ENCODE measurements around the gene GGN. TPM values are rescaled to one million over a fixed set of nuclear protein-coding genes. Genes with fewer than 3 reads are reported as not detected.
"Not testable (repeated sequence)": the region's sequence is repeated elsewhere in the genome, so short reads cannot be mapped to it uniquely, and the experiment has no call there.

GGN gene
- total RNA-seq, 1 donor from 2014 or later, result 1.1 TPM

GRCh38 chr19:38417146-38417543, 29.3 kb upstream of the GGN start:
- Mint-ChIP-seq H3K4me3 (peak overlapping the region; percentile 86), H3K9me3 (no peaks in the 10 kb centered on the region), H3K27me3 (peaks cover 33% of the 10 kb centered on the region), H3K4me1 (ENCODE audit: unreplicated experiment) (peaks cover 12% of the 10 kb centered on the region), H3K27ac (peak overlapping the region; percentile 81), H3K36me3 (no peaks in the 10 kb centered on the region)
- no peak for TF ChIP-seq CTCF (conservative IDR thresholded peaks at IDR 0.05)
- no peak for DNase-seq (ENCODE audit: extremely low spot score, unreplicated experiment)

GRCh38 chr19:38413416-38413815, 25.6 kb upstream of the GGN start:
- Mint-ChIP-seq H3K27me3 (peaks cover 18% of the 10 kb centered on the region), H3K36me3 (no peaks in the 10 kb centered on the region), H3K4me1 (ENCODE audit: unreplicated experiment) (peaks cover 12% of the 10 kb centered on the region), H3K27ac (no peak overlapping the region), H3K4me3 (no peak overlapping the region), H3K9me3 (no peaks in the 10 kb centered on the region)
- no peak for DNase-seq (ENCODE audit: extremely low spot score, unreplicated experiment)
- TF ChIP-seq CTCF (conservative IDR thresholded peaks at IDR 0.05), result no peak

- Mint-ChIP-seq H3K9me3 (no peaks in the 10 kb centered on the region), H3K36me3 (no peaks in the 10 kb centered on the region), H3K27ac (no peak overlapping the region), H3K4me3 (no peak overlapping the region), H3K27me3 (peaks cover 15% of the 10 kb centered on the region), H3K4me1 (ENCODE audit: unreplicated experiment) (peaks cover 11% of the 10 kb centered on the region)
- TF ChIP-seq CTCF (conservative IDR thresholded peaks at IDR 0.05), result no peak
- DNase-seq (ENCODE audit: extremely low spot score, unreplicated experiment), result no peak
These were observed 25.1 kb upstream of the GGN start for GRCh38 chr19:38412961-38413360.

GRCh38 chr19:38412491-38412890, 24.7 kb upstream of the GGN start:
- TF ChIP-seq CTCF (conservative IDR thresholded peaks at IDR 0.05), result no peak
- Mint-ChIP-seq H3K36me3 (no peaks in the 10 kb centered on the region), H3K4me3 (no peak overlapping the region), H3K4me1 (ENCODE audit: unreplicated experiment) (peaks cover 7% of the 10 kb centered on the region), H3K9me3 (no peaks in the 10 kb centered on the region), H3K27me3 (peaks cover 11% of the 10 kb centered on the region), H3K27ac (no peak overlapping the region)
- DNase-seq (ENCODE audit: extremely low spot score, unreplicated experiment), result no peak

GRCh38 chr19:38411898-38412297, 24.1 kb upstream of the GGN start:
- H3K9me3 Mint-ChIP-seq; H3K36me3 Mint-ChIP-seq; H3K27me3 Mint-ChIP-seq; H3K27ac Mint-ChIP-seq; DNase-seq (ENCODE audit: extremely low spot score, unreplicated experiment); H3K4me1 Mint-ChIP-seq (ENCODE audit: unreplicated experiment); H3K4me3 Mint-ChIP-seq: not testable (repeated sequence)

GRCh38 chr19:38411041-38411712, 23.3 kb upstream of the GGN start:
- no peaks in the 10 kb centered on the region for H3K27me3 Mint-ChIP-seq

GRCh38 chr19:38410407-38410806, 22.6 kb upstream of the GGN start:
- H3K27ac Mint-ChIP-seq; H3K27me3 Mint-ChIP-seq; H3K36me3 Mint-ChIP-seq; H3K4me3 Mint-ChIP-seq; H3K4me1 Mint-ChIP-seq (ENCODE audit: unreplicated experiment); H3K9me3 Mint-ChIP-seq; DNase-seq (ENCODE audit: extremely low spot score, unreplicated experiment): not testable (repeated sequence)

More at GRCh38 chr19:38411041-38411712, 23.3 kb upstream of the GGN start:
- Mint-ChIP-seq H3K36me3 (no peaks in the 10 kb centered on the region), H3K4me3 (no peak overlapping the region), H3K4me1 (ENCODE audit: unreplicated experiment) (no peaks in the 10 kb centered on the region), H3K9me3 (no peaks in the 10 kb centered on the region), H3K27ac (no peak overlapping the region)
- TF ChIP-seq CTCF (conservative IDR thresholded peaks at IDR 0.05), result no peak
- no peak for DNase-seq (ENCODE audit: extremely low spot score, unreplicated experiment)
